T-helper 9 cell (primary cell): Measurements from ENCODE around the gene HS6ST1.
A peak's percentile ranks its signal among the peaks of the same experiment; 100 is the strongest.

Experiments used
- DNase-seq: peaks from one replicate; pipeline ENCODE4 v3.0.0-alpha.2; 2020
- total RNA-seq, 2 donors: gene quantifications; one replicate each; lab custom pipeline; 2026; lab: John Stamatoyannopoulos, UW

Gene HS6ST1, protein sequence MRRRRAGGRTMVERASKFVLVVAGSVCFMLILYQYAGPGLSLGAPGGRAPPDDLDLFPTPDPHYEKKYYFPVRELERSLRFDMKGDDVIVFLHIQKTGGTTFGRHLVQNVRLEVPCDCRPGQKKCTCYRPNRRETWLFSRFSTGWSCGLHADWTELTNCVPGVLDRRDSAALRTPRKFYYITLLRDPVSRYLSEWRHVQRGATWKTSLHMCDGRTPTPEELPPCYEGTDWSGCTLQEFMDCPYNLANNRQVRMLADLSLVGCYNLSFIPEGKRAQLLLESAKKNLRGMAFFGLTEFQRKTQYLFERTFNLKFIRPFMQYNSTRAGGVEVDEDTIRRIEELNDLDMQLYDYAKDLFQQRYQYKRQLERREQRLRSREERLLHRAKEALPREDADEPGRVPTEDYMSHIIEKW
- 12.8 to 15.4 reads per million in 2 donors for total RNA-seq

DNA sequence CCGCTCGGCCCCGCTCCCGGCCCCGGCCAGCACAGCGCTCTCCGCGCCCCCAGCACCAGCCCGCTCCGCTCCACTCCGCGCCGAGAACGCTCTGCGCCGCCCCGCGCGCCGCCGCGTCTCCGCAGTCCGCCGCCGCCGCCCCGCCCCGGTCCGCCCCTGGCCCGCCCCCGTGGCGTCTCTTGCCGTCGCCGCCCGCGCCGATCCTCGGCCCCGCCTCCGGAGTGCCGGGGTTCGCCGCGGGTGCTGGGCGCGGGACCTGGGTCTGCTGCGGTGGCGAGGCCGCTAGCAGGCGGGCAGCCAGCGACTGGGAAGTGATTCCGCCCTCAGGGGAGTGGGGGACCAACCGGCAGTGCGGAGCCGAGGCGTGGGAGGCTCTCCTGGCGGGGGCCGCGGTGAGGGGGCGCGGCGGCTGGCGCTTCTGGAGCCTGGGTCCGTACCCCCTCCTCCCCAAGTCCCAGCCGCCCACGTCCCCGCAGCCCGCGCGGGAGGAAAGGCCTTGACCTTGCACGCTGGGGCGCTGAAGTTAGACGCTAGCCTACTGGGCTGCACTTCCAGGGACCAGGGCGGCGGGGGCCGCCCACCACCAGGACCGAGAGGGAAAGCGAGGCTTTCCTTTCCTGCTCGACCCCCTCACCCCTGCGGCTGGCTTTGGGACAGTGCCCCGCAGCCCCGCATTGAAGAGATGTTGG, at the start of gene HS6ST1:
HS6ST1 (minus strand) TSS at position 93 of the 689 bp plus-strand sequence. CDS start 305 bp downstream, outside the sequence.
- peak; percentile 88 for DNase-seq

DNA sequence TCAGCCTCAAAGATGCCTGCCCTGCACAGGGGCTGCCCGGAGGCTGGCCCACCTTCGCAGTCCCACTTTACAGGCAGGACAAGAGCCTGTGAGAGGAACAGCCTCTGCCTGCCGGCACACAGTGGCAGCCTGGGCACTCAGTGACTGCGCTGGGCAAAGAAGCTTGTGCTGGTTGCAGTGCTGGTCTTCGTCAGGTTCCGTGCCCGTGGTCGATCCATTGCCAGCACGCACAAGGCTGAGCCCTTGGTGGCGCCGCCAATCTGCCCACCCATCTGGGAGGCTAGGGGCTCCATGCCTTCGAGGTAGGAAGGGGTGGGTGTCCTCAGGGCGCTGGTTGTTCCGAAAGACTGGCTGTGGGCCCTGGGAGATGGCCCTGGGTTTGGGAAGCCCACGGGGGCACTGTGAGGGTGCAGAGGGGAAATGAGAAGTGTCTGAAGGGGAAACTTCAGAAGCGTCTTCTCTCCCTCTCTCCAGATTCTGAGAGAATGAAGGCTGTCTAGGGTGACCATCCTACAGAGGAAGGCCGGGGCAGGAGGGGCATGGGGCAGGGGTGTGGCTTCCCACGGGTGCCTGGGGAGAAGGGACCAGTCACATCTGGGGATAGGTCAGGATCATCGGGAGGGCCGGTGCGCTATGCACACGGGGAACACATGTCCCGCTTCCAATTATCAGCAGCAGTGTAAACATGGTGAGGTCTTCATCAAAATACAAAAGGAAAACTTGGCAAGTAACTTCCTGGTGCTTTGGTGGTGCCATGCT, 49.1 kb upstream of the HS6ST1 start:
- DNase-seq: no peak

DNA sequence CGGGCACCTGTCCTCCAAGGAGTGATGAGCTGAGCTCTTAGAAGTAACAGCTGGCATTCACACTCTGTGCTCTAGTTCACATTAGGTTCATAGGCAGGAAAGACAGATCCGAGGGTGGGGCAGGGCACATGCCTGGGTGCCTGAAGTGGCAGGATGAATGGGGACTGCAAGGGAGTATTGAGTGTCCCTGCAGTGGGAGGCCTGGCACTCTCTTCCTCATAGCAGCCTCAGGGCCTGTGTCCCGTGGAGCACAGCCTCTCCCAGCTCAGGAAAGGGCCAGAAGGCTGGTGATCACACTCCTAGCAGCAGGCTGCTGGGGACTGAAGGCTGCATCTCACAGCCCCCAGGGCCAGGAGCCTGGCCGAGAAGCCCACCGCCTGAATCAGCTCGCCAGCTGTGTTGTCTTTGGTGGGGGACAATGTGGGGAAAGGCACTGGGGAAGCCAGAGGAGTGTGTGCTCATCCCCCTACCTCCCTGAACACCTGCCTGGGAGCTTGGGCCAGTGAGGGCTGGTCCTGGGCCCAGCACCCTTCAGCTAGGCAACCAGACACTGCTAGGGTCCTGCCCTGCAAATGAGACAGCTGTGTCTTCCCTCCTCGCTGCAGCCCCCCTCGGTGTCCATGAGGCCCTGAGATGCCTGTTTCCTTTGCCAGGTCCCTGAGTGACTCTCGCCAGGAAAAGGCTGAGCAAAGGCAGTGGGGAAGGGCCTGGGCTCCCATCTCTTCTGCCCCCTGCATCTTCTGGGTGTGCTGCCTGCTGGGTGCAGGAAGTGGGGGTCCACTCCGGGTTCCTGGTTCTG, 48.2 kb upstream of the HS6ST1 start:
- no peak for DNase-seq

DNA sequence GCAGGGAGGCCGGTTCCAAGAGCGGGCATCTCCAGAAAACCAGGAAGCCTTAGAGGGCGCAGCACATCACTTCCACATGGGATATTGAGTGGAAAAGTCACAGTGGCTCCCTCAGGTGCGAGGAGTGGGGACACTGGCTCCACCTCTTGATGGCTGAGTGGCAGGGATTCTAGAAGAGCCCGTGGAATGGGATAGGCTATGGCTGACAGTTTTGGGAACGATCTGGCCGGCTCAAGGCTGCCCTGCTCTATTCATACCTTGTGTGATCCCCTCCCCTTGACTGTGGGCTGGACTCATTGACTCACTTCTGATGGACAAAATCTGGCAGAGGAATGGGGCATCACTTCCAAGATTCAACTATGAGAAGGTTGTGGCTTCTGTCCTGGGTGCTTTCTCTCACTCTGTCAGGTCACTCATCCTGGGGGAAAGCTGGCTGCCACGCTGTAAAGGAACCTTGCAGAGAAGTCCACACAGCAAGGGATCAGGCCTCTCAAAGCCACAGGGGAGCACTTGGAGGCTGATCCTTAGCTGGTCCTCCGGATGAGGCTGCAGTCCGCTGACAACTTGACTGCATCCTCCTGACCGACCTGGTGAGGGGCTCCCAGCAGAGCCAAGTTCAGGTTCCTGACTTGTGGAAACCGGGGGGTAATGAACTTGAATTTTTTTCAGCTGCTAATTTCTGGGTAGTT, 46.7 kb upstream of the HS6ST1 start:
- no peak for DNase-seq

DNA sequence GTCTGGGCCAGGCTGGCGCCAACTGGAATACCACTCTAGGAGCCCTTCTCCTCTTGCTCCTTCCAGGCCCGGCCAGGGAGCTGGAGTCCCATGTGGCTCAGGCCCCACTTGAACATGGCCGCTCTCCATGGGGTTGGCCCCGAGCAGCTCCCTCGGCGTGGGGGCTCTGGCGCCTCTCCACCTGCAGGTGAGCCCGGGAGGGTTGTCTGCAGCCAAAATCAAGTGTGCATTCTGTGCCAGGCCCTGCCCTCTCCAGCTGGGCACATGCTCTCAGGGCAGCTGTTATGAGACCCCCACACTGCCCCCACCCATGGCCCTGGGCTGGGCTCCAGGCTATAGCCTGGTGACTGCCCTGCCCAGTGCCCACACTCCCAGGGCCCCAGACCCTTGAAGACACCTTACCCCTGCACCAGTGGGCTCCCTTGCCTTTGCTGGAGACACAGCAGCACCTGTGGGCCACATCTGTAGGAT, 45.8 kb upstream of the HS6ST1 start:
- DNase-seq: no peak

DNA sequence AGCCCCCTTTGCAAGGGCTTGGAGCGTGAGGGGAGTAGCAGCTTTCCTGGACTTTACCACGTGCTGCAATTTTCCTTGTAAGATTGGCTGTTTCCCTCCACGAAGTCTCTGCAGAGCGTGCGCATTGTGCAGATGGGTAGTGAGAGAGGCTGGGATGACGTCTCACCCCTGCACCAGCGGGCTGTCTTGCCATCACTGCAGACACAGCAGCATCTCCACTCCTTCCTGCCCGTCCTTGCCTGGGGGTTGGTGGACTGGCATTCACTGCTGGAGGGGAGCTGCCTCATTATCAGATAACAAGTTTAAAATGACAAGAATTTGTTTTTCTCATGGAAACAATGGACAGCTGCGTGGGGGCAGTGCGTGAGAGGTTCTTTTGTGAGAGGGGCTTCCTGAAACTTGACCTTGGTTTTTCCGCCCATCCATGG, 45.3 kb upstream of the HS6ST1 start:
- no peak for DNase-seq

DNA sequence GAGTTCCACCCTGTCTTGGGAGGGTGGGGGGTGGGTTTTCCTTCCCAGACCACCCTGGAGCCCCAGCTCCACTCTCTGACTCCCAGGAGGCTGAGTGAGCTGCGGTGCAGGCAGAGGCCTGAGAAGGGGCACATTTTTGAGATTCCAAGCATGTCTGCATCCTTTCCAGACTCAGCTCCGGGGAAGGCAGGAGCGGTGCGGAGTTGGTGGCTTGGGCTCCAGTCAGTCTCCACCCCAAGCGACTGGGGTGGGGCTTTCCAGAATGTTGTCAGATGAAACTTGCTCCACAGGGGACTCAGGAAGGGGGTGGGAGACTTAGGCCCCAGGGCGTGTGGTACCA, 44.2 kb upstream of the HS6ST1 start:
- DNase-seq: no peak

DNA sequence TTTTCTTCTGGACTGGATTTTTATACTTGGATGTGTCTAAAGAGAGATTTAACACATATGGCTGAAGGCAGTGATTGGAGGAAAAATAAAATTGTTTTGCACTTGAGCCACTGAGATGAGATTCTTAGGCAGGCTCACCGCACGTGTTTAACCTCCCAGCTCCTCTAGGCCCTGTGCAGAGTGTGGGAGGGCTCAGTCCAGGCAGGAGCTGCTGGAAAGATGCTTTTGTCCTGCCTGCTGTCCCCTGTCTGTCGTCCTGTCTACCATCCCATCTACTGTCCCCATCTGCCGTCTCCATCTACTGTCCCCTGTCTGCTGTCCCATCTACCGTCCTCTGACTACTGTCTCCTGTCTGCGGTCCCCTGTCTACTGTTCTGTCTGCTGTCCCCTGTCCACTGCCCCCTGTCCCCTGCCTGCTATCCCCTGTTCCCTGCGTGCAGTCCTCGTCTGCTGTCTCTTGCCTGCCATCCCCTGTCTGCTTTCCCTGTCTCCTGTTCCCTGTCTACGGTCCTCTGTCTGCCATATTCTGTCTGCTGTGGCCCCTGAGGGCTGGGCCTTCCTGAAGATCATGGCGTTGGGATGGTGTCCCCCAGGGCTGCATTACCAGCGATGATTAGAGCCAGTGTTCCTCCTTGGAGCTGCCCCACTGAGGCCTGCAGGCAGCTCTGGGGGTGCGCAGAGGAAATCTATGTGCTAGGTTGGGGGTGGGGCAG, 43.7 kb upstream of the HS6ST1 start:
- DNase-seq: no peak

DNA sequence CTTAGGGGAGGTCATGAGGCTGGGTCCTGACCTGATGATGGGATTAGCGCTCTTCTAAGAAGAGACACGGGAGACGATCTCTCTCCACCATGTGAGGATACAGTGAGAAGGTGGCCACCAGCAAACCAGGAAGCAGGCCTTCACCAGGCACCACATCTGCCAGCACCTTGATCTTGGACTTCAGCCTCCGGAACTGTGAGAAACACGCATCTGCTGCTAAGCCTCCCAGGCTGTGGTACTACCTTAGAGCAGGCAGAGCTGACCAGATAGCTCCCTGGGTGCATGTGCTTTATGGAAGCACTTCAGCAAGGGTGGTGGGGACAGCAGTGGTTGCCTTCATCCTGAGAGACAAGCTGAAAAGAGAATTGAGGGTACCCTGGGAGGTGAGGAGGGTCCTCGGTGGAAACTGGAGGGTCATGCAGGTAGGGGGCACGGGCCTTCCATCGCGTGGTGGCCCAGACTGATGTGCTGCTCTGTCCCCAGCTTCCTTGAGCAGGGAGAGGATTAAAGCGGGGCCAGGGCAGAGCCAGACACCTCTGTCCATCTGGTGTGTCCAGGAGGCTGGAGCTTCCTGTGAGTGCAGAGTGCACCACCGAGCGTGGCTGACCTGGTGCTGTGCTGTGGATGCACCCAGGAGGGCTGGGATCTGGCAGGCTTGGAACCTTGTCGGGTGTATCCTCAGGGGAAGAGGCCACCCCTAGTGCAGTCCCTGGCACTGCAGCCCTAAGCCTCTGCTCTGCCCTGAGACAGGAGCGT, 42.9 kb upstream of the HS6ST1 start:
- no peak for DNase-seq

DNA sequence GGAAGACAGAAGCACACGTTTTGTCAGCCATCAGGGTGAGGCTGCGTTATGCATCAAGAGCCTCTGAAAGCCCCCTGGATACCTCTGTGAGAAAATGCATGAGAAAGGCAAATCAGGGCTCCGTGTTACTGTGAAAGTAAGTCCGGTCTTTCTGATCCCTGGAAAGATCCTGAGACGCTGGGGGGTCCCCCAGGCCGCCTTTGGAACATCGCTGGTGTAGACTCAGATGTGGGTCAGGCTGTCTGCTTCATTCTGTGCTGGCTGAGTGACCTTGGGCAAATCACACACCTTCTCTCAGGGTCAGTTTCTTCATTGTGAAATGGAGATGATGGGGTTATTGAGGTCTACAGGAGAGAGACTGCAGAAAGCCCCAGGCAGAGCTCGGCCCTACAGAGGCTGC, 42.0 kb upstream of the HS6ST1 start:
- no peak for DNase-seq

DNA sequence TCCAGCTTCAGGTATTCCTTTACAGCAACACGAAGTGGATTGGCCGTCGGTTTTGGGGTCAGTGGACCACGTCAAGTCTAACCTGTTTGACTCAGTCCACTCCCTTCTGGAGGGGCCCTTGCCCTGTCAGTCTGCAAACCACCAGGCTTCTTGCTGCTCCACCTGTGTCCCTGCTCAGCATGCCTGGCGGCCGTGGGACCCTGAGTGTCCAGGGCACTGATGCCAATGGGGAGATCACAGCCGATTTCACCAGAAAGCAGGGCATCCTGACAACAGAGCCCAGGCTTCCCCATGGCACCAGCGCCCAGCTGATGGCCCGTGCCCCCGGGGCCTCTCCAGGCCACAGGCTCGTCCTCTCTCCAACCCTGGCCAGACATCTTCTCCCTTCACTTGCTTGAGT, 41.2 kb upstream of the HS6ST1 start:
- no peak for DNase-seq

DNA sequence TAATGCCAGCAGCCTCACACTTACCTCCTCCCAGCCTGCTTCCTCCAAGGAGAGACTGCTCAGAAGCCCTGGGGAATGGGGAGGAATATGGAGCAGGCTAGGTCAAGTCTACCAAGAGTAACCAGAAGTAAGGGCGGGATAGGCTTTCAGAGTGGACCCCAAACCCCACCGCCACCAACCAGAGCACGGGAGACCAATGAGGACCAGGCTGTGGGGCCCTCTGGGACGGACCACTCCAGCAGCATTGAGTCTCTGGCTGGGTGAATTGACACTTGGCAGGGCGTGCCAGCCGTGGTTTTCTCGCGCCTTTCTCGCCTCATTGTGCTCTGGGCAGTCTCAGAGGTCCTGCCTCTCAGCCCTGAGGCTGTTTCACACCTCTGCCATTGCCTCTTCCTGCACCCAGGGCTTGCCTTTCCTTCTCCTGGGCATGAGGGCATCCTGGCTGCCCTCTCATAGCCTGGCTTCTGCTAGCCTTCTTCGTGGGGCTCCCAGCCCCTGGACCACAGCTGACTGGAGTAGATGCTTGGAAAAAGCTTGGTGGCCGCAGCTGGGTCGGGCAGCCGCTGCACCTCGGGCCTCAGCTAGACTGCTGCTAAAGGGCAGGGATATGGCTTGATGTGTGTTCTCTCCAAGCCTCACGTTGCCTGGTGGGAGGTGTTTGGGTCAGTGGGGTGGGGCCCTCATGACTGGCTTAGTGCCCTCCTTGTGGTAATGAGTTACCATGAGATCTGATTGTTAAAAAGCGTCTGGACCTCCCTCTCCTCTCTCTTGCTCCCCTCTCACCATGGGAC, 40.5 kb upstream of the HS6ST1 start:
- DNase-seq: no peak

DNA sequence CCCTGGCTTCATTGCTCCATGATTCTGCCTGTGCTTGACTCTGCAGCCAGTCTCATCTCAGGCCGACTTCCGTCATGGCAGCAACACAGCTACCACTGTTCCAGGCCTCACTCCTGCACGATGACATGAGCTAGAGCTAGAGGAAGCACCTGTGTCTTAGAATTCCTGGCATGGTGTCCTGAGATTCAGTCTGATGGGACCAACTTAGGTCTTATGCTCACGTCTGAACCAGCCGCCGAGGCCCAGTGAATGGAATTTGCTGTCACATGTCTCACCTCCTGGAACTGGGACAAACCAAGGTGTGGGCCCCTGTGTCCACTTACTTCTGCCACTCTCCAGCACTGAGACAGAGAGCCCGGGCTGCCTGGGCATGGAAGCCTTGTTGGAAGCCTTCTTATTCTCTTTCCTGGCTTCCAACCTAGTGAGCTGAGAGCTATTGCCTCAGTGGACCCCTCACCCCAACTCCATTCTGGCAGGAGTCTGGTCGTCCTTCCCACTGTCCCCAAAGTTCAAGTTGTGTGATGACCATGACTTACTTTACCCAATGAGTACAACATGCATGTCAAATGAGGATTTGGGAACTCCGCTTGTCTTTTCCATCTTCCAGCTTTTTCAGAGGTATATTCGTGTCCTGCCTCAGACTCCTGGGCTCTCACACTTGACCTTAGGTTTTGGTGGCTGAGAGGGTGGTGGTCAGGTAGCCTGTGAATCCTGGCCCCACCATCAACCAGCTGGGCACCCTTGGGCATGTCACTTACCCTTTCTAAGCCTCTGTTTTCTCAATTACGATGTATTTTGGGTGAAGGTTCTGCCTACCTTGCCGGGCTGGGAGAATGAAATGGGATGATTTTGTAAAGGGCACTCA, 39.1 kb upstream of the HS6ST1 start:
- no peak for DNase-seq

DNA sequence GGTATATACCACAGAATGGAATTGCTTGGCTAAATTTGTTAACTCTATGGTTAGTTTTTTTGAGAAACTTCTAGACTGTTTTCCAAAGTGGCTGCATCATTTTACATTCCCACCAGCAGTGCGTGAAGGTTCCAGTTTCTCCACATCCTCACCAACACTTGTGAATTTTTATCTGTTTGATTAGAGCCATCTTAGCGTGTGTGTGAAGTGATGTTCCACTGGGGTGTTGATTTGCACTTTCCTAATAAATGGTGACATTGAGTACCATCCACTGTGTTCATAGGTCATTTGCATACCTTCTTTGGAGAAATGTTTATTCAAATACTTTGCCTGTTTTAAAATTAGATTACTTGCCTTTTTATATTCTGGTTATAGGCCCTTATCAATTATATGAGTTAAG, 37.5 kb upstream of the HS6ST1 start:
- DNase-seq: no peak

DNA sequence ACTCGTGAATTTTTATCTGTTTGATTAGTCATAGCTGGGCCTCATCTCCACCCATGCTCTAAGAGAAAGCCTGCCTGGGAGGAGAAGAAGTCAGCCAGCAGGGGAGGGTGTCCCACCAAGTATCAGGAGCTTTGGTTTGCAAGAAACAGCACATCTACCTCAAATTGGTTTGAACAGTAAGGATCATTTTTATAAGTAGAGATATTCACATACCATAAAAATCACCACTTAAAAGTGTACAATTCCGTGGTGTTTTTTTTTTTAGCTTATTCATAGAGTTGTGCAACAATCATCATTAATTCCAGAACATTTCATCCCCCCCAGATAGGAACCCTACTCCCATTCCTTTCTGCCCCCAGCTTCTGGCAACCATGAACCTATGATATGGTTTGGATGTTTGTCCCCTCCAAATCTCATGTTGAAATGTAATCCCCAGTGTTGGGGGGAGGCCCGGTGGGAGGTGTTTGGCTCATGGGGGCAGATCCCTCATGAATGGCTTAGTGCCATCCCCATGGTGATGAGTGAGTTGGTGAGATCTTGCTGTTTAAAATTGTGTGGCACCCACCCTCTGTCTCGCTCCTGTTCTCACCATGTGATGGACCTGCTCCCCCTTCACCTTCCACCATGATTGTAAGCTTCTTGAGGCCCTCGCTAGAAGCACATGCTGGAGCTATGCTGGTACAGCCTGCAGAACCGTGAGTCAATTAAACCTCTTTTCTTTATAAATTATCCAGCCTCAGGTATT, 36.2 kb upstream of the HS6ST1 start:
- DNase-seq: no peak

DNA sequence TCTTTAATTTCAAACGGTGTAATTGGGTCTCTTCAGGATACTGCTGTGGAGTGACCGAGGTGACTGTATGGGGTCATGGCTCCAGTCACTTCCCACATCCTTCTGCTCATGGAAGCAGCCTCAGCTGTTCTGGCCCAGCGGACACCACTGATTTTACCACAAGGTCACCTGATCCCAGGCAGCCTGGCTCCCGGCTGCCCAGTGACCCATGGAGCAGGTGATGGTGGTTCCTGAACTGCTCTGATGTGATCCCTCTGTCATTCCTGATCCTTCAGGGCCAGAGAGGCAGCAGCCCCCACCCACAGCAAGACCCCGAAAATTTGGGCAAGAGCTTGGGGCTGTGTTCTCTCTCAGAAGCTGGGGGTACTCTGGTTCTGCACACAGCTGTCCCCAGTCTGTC, 35.5 kb upstream of the HS6ST1 start:
- no peak for DNase-seq

DNA sequence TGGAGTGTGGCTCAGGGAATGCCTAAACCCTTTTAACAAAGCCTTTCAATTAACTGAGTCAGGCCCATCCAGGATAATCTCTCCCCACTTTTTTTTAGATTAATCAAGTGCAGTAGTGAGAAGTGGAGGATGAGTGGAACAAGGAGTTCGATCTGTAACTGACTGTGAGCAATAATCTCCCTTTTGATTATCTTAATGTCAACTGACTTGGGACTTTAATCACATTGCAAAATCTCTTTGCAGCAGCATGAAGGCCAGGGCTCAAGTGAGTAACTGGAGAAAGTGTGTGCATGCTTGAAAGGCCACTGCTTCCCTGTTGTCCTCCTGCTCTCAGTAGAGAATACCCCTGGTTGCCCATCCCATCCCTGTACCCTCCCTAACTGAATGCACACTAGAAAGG, 32.1 kb upstream of the HS6ST1 start:
- no peak for DNase-seq

DNA sequence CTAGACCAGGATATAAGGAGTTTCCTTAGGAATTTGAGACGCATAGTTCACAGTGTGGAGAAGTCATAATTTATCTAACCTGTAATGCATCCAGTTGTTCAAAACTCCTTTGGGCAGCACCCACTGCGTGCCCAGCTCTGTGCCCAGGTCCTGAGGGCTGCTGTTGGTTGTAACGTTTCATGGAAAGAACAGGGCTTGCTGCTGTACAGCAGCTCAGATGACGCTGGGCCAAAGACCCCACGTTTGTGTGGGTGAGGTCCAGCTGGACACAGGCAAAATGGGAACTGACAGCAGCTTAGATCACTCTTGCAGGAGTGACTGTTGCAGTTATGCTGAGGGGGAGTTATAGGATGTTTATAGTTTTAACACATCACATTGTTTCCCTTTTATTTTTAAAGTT, 30.0 kb upstream of the HS6ST1 start:
- no peak for DNase-seq
